ENCODE data around the gene TTC28.

Gene TTC28

DNA sequence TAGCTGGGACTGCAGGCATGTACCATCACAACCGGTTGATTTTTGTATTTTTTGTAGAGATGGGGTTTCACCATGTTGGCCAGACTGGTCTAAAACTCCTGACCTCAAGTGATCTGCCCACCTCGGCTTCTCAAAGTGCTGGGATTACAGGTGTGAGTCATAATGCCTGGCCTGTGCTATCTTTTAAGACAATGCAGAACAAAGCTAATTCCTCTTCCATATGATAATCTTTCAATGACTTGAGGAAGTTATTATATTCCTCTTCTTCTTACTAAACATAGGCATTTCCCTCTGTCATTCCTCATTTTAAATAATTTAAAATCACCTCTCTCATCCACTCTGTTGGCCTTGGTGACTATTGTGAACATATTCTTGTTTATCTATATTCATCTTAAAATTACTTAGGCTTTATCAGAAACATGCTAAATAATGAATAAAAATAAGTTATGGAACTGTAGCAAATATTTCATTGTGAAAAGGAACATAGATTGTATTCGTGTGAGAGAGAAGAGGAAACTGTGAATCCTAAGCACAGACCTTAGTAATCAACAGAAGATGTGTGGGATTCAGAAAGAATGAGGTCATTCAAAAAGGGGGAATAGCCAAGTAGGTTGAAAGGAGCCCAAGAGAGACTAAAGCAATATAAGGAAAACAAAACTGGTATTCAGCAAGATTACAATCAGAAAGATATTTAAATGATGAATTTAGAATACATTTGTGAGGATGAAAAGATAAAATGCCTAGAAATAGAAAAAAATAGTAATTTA, 269.4 kb downstream of the TTC28 start:
- DNase-seq (ENCODE audit: low spot score): no peak

GRCh38 chr22:28408709-28409108, 270.9 kb downstream of the TTC28 start:
- no peak for DNase-seq (ENCODE audit: low spot score)

- no peak for DNase-seq (ENCODE audit: low spot score)
These were observed 272.0 kb downstream of the TTC28 start for GRCh38 chr22:28407645-28408044.

DNA sequence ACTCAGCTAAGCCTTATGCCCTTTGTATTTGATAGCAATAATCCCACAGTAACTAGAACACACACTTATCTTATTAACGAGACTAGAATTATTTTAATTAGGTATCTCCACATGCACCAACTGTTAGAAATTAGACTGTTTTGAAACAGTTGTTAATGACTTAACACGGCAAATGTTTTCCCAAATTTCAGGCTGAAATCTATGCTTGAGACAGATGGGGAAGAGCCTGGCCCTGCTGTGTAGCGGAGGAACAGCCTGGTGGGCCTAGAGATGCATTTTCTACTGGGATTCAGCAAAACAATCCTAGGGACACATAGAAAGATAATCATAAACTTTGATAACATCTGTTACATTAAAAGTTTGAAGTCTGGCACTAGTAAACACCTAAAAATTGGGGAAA, 273.4 kb downstream of the TTC28 start:
- DNase-seq (ENCODE audit: low spot score): no peak

- DNase-seq (ENCODE audit: low spot score): no peak
These were observed 274.1 kb downstream of the TTC28 start for GRCh38 chr22:28405588-28405987.

- no peak for DNase-seq (ENCODE audit: low spot score)
These were observed 277.1 kb downstream of the TTC28 start for GRCh38 chr22:28402539-28402938.

DNA sequence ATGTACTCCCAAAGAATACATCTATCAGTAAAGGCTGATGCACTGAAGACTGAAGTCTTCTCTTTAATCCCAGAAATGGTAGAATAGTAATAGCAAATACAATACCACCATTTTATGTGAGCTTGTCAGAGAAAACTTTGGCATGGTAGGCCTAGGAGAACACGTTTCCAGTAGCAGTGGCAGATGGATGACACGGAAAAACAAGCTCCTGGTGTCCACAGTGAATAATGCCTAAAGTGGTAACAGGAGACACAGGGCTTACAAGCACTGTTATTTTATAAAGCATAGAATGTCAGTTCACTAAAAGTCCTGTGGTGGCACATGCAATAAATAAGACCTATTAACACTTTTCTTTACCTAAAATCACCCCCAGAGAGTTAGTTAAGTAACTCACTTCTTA, 277.6 kb downstream of the TTC28 start:
- no peak for DNase-seq (ENCODE audit: low spot score)

GRCh38 chr22:28398981-28399380, 280.7 kb downstream of the TTC28 start:
- no peak for DNase-seq (ENCODE audit: low spot score)

- no peak for DNase-seq (ENCODE audit: low spot score)
These were observed 281.3 kb downstream of the TTC28 start for GRCh38 chr22:28398355-28398754.

- DNase-seq (ENCODE audit: low spot score): no peak
These were observed 282.3 kb downstream of the TTC28 start for GRCh38 chr22:28397306-28397705.

- no peak for DNase-seq (ENCODE audit: low spot score)
These were observed 283.5 kb downstream of the TTC28 start for GRCh38 chr22:28395920-28396753.

- no peak for DNase-seq (ENCODE audit: low spot score)
These were observed 284.1 kb downstream of the TTC28 start for GRCh38 chr22:28395520-28395919.

- DNase-seq (ENCODE audit: low spot score): no peak
These were observed 285.0 kb downstream of the TTC28 start for GRCh38 chr22:28394513-28395110.

DNA sequence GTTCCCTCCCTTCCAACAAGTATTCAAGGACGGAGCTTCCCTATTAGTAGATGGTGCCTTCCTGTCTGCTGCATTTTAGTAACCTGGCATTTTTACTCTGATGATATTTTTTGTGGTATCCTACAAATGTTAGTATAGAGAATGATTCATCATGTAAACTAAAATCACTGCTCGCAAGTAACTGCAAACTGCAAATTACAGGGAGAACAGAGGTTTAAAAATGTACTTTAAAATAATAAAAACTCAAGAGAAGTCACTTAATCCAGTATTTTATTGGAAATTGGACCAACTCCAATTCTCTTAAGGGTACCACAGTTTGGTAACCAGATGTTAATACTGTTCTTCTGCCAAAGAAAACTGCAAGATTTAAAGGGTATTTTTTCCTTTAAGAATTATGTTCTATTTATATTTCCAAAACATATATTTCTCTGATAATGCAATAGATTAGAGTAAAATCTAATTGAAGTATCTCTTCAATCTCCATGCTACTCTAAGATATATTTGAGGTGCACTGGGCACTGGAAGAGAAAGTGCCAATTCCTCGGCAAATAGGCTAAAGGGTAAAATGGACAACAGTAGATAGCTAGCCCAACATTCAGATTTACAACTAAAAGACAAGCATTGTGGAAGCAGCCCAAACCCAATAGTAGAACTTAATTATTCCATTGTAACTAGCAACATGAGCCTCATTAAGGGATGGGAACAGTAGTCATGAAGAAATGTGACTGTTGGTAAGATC, 298.0 kb downstream of the TTC28 start:
- no peak for DNase-seq (ENCODE audit: low spot score)

DNA sequence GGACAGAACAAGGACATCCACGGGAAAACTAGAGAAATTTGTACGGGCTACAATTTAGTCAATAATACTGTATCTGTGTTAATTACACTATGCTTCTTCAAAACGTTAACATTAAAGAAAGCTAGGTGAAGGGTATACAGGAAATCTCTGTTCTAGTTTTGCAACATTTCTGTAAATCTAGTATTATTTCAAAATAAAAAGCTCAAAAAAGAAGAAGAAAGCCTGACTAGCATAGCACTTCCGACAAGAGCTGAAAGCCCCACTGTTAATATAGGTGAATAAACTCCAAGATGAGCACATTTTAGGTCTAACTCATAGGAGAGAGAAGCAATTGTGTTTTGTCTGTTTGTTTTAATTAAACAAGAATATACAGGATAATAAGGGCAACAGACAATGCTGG, 299.7 kb downstream of the TTC28 start:
- DNase-seq (ENCODE audit: low spot score): no peak

GRCh38 chr22:28379075-28379779, 300.4 kb downstream of the TTC28 start:
- DNase-seq (ENCODE audit: low spot score): no peak

- DNase-seq (ENCODE audit: low spot score): no peak
These were observed 303.7 kb downstream of the TTC28 start for GRCh38 chr22:28375761-28376534.

DNA sequence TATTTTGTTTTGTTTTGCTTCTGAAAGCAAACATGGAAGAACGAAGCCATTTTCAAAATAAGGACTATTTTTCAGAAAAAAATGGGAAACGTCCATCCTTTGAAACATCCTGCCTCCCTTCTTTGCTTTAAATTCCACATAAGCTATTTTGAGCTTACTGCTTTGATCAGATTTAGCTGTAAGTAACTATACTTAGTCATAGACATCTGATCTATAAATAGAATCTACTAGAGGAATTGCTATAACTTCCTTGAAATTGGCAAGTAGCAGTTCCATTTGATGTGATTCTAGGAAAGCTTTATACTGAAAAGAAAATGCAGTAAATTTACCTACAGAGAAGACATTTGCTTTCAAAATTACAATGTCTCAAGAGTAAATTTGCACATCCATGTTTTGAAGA, 305.8 kb downstream of the TTC28 start:
- no peak for DNase-seq (ENCODE audit: low spot score)

DNA sequence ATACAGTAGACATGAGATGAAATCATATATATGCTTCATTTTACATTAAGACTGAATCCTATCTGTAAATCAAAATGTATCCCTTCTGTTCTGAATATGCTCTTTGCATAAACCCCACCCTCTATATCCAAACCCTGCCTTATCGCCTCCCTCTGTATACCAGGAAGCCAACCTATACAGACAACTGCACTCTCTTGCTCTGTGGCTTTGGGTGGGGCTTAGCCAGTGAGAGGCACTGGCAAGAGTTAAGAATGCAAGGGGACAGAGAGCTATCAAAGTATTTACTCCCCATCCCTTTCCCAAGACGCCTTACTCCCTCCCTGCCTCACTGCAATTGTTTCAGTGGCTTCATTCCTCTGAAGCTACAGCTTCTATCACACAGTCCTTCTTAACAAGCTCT, 309.8 kb downstream of the TTC28 start:
- DNase-seq (ENCODE audit: low spot score): no peak

DNA sequence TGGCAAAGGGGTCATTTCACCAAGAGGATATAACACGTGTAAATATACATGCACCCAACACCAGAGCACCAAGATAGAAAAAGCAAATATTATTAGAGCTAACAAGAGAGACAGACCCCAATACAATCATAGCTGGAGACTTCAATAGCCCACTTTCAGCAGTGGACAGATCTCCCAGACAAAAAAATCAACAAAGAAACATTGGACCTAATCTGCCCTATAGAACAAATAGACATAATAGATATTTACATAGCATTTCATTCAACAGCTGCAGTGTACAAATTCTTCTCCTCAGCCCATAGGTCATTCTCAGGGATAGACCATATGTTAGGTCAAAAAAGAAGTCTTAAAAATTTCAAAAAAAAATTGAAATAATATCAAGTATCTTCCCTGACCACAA, 312.8 kb downstream of the TTC28 start:
- DNase-seq (ENCODE audit: low spot score): no peak
